Stimulated activated memory B cell treated with anti-CD40 and anti-IgM and Interleukin-4, amounts not matched to agents 10 μg/mL and 1 μg/mL and 100 μg/mL, for 72 hours (primary cell): Measurements from ENCODE around the gene ATAD1.
A peak's percentile ranks its signal among the peaks of the same experiment; 100 is the strongest.

Source experiments
- ATAC-seq: fragments of 150-1000 bp; cut with Tn5 transposase; 2 replicates; pipeline ENCODE4 v1.10.0; 2021
- H3K27ac Mint-ChIP-seq: one replicate; pipeline ENCODE4 v1.8.0; 2022; ENCODE audit warnings: mild to moderate bottlenecking, mixed read lengths
- H3K27me3 Mint-ChIP-seq: one replicate; pipeline ENCODE4 v1.8.0; 2022; ENCODE audit warnings: mixed read lengths
- H3K36me3 Mint-ChIP-seq: one replicate; pipeline ENCODE4 v1.8.0; 2022; ENCODE audit warnings: mixed read lengths
- H3K4me1 Mint-ChIP-seq: one replicate; pipeline ENCODE4 v1.8.0; 2022; ENCODE audit warnings: mixed read lengths
- H3K4me3 Mint-ChIP-seq: one replicate; pipeline ENCODE4 v1.8.0; 2022; ENCODE audit warnings: mild to moderate bottlenecking, moderate library complexity, mixed read lengths
- H3K9me3 Mint-ChIP-seq: one replicate; pipeline ENCODE4 v1.8.0; 2022; ENCODE audit warnings: mixed read lengths

Gene ATAD1

GRCh38 chr10:87734987-87735827, 82.8 kb downstream of the ATAD1 start:
- Mint-ChIP-seq H3K9me3 (no peaks in the 10 kb centered on the region), H3K27me3 (peaks cover 15% of the 10 kb centered on the region), H3K36me3 (no peaks in the 10 kb centered on the region), H3K4me1 (no peaks in the 10 kb centered on the region), H3K4me3 (no peak overlapping the region), H3K27ac (no peak overlapping the region)
- peak; percentile 47 for ATAC-seq

GRCh38 chr10:87733081-87733480, 84.9 kb downstream of the ATAD1 start:
- Mint-ChIP-seq H3K4me1 (no peaks in the 10 kb centered on the region), H3K36me3 (no peaks in the 10 kb centered on the region), H3K9me3 (no peaks in the 10 kb centered on the region), H3K27ac (no peak overlapping the region), H3K4me3 (no peak overlapping the region), H3K27me3 (peaks cover 12% of the 10 kb centered on the region)
- no peak for ATAC-seq

DNA sequence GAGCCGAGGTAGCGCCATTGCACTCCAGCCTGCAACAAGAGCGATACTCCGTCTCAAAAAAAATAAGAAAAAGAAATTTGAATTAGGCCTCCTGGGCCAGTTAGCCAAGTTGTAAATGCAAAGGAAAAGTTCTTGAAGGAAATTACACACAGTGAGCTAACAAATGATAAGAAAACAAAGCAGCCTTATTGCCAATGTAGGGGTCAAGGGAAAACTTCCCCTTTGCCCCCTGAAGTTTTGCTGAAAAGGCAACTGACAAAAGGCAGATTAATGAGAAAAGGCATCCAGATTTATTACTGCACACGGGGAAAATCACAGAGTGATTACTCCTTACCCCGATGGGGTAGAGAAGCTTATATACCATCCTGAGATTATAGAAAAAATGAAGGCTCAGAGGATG, 88.1 kb downstream of the ATAD1 start:
- ATAC-seq, result no peak
- no peak overlapping the region for H3K27ac Mint-ChIP-seq
- H3K9me3 Mint-ChIP-seq, result no peaks in the 10 kb centered on the region

GRCh38 chr10:87724789-87725188, 93.2 kb downstream of the ATAD1 start:
- Mint-ChIP-seq H3K27ac (no peak overlapping the region), H3K4me1 (no peaks in the 10 kb centered on the region), H3K9me3 (no peaks in the 10 kb centered on the region), H3K4me3 (no peak overlapping the region), H3K36me3 (no peaks in the 10 kb centered on the region), H3K27me3 (no peaks in the 10 kb centered on the region)
- ATAC-seq, result no peak

More for the DNA sequence above, 88.1 kb downstream of the ATAD1 start:
- H3K36me3 Mint-ChIP-seq, result no peaks in the 10 kb centered on the region
- no peaks in the 10 kb centered on the region for H3K4me1 Mint-ChIP-seq
- peaks cover 3% of the 10 kb centered on the region for H3K27me3 Mint-ChIP-seq
- H3K4me3 Mint-ChIP-seq, result no peak overlapping the region

DNA sequence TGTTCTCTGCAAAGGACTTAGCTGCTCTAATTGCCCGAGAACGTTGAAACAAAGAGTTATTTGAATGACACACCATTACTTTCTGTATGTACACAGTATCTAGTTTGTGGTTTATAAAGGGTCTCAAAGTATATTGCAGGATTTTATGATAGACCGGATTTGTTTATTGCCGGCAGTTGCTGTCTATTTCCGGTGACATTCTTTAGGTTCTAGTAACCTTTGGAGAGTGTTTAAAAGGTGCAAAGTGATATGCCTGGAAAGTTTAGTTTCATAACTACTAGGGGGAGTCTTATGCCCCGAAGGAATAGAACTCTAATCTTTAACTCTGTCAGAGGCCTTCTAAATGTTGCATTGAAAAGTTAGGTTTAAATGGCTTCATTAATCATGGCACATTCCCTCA, 94.5 kb downstream of the ATAD1 start:
- H3K4me1 Mint-ChIP-seq, result peaks cover under 1% of the 10 kb centered on the region
- no peak for ATAC-seq
- no peaks in the 10 kb centered on the region for H3K36me3 Mint-ChIP-seq
- H3K9me3 Mint-ChIP-seq, result no peaks in the 10 kb centered on the region
- no peak overlapping the region for H3K4me3 Mint-ChIP-seq
- H3K27me3 Mint-ChIP-seq, result no peaks in the 10 kb centered on the region
- no peak overlapping the region for H3K27ac Mint-ChIP-seq

GRCh38 chr10:87722716-87723115, 95.3 kb downstream of the ATAD1 start:
- H3K36me3 Mint-ChIP-seq, result no peaks in the 10 kb centered on the region
- H3K4me1 Mint-ChIP-seq, result peaks cover 8% of the 10 kb centered on the region
- no peak overlapping the region for H3K4me3 Mint-ChIP-seq
- no peaks in the 10 kb centered on the region for H3K9me3 Mint-ChIP-seq
- no peak overlapping the region for H3K27ac Mint-ChIP-seq
- no peak for ATAC-seq
- no peaks in the 10 kb centered on the region for H3K27me3 Mint-ChIP-seq

- Mint-ChIP-seq H3K4me3 (no peak overlapping the region), H3K9me3 (no peaks in the 10 kb centered on the region), H3K27ac (no peak overlapping the region), H3K4me1 (peaks cover 8% of the 10 kb centered on the region), H3K36me3 (no peaks in the 10 kb centered on the region), H3K27me3 (no peaks in the 10 kb centered on the region)
- no peak for ATAC-seq
Observed at GRCh38 chr10:87721781-87722180, 96.2 kb downstream of the ATAD1 start.

GRCh38 chr10:87720665-87721064, 97.4 kb downstream of the ATAD1 start:
- H3K4me3 Mint-ChIP-seq, result no peak overlapping the region
- H3K36me3 Mint-ChIP-seq, result no peaks in the 10 kb centered on the region
- no peaks in the 10 kb centered on the region for H3K27me3 Mint-ChIP-seq
- peaks cover 8% of the 10 kb centered on the region for H3K4me1 Mint-ChIP-seq
- H3K27ac Mint-ChIP-seq, result no peak overlapping the region
- H3K9me3 Mint-ChIP-seq, result no peaks in the 10 kb centered on the region
- no peak for ATAC-seq

DNA sequence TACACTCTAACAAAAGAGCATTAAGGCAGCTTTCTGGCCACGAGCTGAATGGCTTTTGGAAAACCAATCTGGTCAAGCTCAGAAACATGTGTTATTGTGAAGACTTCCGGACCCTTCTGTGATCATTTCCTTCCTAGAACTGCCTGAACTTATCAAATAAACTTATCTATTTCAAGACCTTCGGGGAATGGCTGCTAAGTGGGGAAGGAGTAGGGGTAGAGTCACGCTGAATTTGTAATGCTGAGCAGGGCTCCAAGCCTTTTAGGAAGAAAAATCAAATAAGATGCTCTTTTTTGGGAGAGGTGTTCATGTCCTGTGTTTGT, 101.7 kb downstream of the ATAD1 start:
- H3K9me3 Mint-ChIP-seq, result no peaks in the 10 kb centered on the region
- H3K27ac Mint-ChIP-seq, result no peak overlapping the region
- ATAC-seq, result no peak
- H3K27me3 Mint-ChIP-seq, result no peaks in the 10 kb centered on the region
- no peaks in the 10 kb centered on the region for H3K36me3 Mint-ChIP-seq
- peaks cover 8% of the 10 kb centered on the region for H3K4me1 Mint-ChIP-seq
- no peak overlapping the region for H3K4me3 Mint-ChIP-seq

DNA sequence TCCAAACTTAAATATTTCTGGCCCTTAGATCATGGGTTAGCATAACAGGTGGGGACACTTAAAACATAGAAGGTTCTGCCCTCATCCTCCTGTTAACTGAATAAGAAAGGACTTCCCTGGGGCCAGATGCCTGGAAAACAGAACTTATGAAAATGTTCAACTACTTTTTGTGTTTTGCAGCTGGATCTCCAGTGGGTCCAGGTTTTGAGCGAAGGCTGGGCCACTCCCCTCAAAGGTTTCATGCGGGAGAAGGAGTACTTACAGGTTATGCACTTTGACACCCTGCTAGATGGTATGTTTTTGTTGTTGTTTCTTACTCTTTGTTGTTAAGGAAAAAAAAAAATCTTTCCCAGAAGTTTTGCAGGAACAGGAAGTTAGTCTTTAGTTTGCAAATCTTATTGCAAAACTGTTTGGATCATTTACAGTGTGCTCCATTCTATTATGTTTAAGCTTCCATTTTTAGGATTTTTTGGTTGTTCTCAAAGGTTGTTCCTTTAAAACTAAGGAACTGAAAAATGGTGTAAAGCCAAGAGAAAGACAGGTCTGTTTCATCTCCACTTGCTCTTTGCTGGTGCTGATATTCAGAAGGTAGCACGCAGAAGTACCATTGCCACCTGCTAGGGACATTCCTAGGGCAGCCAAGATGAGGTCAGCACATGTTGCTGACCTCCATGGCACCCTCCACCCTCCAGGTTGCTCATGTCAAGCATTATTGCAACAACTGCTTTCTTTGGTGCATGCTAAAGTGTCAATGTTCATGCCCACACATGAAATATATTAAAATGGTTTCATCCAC, 102.3 kb downstream of the ATAD1 start:
- Mint-ChIP-seq H3K4me1 (peaks cover 8% of the 10 kb centered on the region), H3K9me3 (no peaks in the 10 kb centered on the region), H3K27ac (no peak overlapping the region), H3K4me3 (no peak overlapping the region), H3K36me3 (no peaks in the 10 kb centered on the region), H3K27me3 (no peaks in the 10 kb centered on the region)
- ATAC-seq, result no peak

- Mint-ChIP-seq H3K36me3 (no peaks in the 10 kb centered on the region), H3K27me3 (no peaks in the 10 kb centered on the region), H3K9me3 (no peaks in the 10 kb centered on the region), H3K4me1 (peaks cover 8% of the 10 kb centered on the region), H3K4me3 (no peak overlapping the region), H3K27ac (no peak overlapping the region)
- ATAC-seq, result no peak
Observed at GRCh38 chr10:87713707-87714106, 104.3 kb downstream of the ATAD1 start.

DNA sequence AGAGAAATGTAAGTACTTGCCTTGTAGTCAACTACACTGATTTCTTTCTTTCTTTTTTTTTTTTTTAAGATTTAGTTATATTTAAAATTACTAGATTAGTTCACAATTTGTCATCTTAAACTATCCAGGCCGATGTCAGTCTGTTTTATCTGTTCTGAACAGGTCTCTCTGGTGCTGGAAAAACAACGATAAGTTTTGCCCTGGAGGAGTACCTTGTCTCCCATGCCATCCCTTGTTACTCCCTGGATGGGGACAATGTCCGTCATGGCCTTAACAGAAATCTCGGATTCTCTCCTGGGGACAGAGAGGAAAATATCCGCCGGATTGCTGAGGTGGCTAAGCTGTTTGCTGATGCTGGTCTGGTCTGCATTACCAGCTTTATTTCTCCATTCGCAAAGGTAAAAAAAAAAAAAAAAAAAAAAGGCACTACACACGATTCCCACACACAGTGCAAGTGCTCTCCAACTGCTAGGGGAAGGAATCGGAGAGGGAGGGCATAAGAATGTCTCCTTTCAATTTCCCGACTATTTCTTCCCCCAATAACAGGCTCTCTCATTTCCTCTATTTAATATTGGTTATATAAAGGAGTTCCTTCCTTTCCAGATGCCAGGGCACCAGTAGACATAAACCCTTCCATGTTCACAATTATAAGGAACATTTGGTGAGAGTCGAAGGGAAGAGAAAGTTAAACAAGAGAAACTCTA, 105.0 kb downstream of the ATAD1 start:
- Mint-ChIP-seq H3K27me3 (peaks cover 3% of the 10 kb centered on the region), H3K9me3 (no peaks in the 10 kb centered on the region), H3K4me3 (no peak overlapping the region), H3K27ac (no peak overlapping the region), H3K4me1 (peaks cover 2% of the 10 kb centered on the region), H3K36me3 (no peaks in the 10 kb centered on the region)
- no peak for ATAC-seq

GRCh38 chr10:87707254-87707653, 110.8 kb downstream of the ATAD1 start:
- Mint-ChIP-seq H3K36me3 (no peaks in the 10 kb centered on the region), H3K9me3 (no peaks in the 10 kb centered on the region), H3K4me1 (no peaks in the 10 kb centered on the region), H3K27ac (no peak overlapping the region), H3K27me3 (peaks cover 9% of the 10 kb centered on the region), H3K4me3 (no peak overlapping the region)
- no peak for ATAC-seq

DNA sequence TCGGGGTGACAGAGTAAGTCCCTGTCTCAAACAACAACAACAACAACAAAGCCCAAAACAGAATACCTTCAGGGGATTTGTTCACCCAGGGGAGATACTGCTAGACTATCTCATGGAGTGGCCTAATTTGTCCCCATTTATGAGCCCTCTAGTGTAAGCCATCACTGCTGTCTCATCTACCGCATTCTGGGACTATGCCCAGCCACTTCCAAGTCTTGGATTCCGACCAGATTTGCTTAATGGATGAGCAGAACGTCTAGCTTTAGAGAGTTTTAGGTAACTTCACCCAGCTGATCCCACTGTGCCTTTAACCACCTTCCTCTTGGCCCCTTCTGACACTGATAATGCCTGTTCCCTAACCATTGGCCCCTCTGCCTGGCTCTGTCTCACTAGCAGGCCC, 111.3 kb downstream of the ATAD1 start:
- ATAC-seq, result no peak
- Mint-ChIP-seq H3K36me3 (no peaks in the 10 kb centered on the region), H3K9me3 (no peaks in the 10 kb centered on the region), H3K27me3 (peaks cover 9% of the 10 kb centered on the region), H3K27ac (no peak overlapping the region), H3K4me3 (no peak overlapping the region), H3K4me1 (no peaks in the 10 kb centered on the region)

DNA sequence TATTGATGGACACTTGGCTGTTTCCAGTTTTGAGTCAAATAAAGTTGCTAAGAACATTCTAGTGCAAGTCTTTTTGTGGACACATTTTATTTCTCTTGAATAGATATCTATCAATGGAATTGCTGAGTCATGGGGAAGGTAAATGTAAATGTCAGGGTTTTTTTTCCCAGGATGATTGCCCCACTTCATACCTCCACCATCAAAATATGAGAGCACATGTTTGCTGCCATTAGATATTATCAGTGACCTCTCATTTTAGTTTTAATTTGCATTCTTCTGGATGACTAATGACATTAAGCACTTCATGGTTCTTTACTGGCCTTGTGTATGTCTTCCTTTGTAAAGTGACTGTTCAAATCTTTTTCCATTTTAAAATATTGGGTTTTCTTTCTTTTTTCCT, 112.7 kb downstream of the ATAD1 start:
- Mint-ChIP-seq H3K27me3 (peaks cover 18% of the 10 kb centered on the region), H3K4me3 (no peak overlapping the region), H3K4me1 (no peaks in the 10 kb centered on the region), H3K36me3 (no peaks in the 10 kb centered on the region), H3K9me3 (no peaks in the 10 kb centered on the region), H3K27ac (no peak overlapping the region)
- ATAC-seq, result no peak
